ENCODE results near the gene ITSN1. TPM values are rescaled to one million over a fixed set of nuclear protein-coding genes. Genes with fewer than 3 reads are reported as not detected.

ITSN1 gene
- total RNA-seq, 4 donors from 2014 or later: 37.0 to 123 (median 61.1) TPM

DNA sequence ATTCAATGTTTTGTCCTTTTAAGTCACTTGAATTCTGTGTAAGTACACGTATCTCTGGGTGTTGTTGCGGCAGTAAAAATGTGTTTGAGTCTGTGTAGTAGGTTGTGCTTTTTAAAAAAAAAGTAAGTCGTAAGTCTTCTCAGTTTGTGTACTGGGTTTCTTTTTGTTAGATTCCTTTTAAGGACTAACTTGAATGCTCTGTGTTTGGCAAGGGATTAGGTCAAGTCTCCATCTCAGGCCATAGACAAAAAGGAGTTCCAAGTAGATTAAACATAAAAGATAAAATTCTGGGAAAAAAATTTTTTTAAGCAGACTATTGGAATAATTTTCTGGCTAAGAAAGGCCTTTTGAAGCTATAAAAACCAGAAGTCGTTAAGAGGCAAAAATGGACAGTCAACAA is 160.2 kb downstream of the ITSN1 start:
- TF ChIP-seq, protein P1, sequence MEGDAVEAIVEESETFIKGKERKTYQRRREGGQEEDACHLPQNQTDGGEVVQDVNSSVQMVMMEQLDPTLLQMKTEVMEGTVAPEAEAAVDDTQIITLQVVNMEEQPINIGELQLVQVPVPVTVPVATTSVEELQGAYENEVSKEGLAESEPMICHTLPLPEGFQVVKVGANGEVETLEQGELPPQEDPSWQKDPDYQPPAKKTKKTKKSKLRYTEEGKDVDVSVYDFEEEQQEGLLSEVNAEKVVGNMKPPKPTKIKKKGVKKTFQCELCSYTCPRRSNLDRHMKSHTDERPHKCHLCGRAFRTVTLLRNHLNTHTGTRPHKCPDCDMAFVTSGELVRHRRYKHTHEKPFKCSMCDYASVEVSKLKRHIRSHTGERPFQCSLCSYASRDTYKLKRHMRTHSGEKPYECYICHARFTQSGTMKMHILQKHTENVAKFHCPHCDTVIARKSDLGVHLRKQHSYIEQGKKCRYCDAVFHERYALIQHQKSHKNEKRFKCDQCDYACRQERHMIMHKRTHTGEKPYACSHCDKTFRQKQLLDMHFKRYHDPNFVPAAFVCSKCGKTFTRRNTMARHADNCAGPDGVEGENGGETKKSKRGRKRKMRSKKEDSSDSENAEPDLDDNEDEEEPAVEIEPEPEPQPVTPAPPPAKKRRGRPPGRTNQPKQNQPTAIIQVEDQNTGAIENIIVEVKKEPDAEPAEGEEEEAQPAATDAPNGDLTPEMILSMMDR (IDR thresholded peaks at IDR 0.05): no peak
- no peak for TF ChIP-seq POLR2AphosphoS5 (IDR thresholded peaks at IDR 0.05)
- no peak for TF ChIP-seq EP300 (IDR thresholded peaks at IDR 0.05; ENCODE audit: low read depth)
- no peak for TF ChIP-seq POLR2A (IDR thresholded peaks at IDR 0.05)
- H3K36me3 ChIP-seq: peaks cover 0 to 4% (median 1%) of the 10 kb centered on the region in 4 donors
- no peak for DNase-seq
- intact Hi-C loops (cut with DNase I; ENCODE audit: low total_unique reads) (no loop called here), in situ Hi-C loops (cut with MboI; ENCODE audit: low pct_ligation_motif_present in 1 of 4, low pct_unique_long_range_greater_than_20kb in 1 of 4, low sequenced_read_pairs in 3 of 4) (no loop called here)
- WGBS, 2 donors (ENCODE audit: low coverage in 1 of 2): 55 to 65% methylated on average over 4 of the region's 4 CpGs
- no peaks in the 10 kb centered on the region for H3K9me3 ChIP-seq
- H3K27ac ChIP-seq: peak overlapping the region in 3 of 4 donors; percentile 17 to 50 (median 31)
- H3K4me1 ChIP-seq: peaks cover 0 to 3% (median 2%) of the 10 kb centered on the region in 4 donors
- H3K4me3 ChIP-seq: no peak overlapping the region
- H3K27me3 ChIP-seq: no peaks in the 10 kb centered on the region

DNA sequence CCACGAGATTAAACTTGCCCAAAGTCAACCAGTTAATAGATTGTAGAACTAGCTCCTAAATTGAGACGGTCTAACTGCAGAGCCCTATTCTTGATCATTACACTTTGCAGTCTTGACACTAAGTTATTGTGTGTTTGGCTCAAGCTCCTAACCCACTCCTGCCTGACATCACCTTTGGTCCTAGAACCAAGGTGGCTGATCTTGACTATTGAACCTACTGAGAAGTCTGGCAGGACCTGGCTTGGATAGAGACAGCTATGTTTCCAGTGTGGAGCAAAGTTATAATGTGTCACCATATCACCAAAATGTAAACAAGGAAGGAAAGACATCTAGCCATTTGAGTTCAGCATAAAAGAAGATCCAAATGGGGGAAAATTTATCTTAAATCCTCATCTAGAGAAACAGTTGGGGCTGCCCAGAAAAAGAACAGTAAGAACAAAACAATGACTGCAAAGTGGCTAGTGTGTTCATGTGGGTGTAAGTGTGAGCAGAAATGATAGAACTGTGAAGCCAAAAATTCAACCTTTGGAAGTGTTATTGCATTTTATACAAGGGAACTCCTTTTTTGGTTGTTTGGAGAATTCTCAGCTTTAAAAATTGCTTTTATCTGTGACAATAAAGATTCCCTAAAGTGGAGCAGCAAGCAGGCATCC is 166.5 kb downstream of the ITSN1 start:
- Histone ChIP-seq H3K4me3 (no peak overlapping the region), H3K9me3 (no peaks in the 10 kb centered on the region), H3K36me3 (no peaks in the 10 kb centered on the region), H3K4me1 (peaks cover 0 to 19% (median 3%) of the 10 kb centered on the region in 4 donors), H3K27ac (no peak overlapping the region), H3K27me3 (no peaks in the 10 kb centered on the region)
- TF ChIP-seq POLR2AphosphoS5 (IDR thresholded peaks at IDR 0.05) (no peak), EP300 (IDR thresholded peaks at IDR 0.05; ENCODE audit: low read depth) (no peak), POLR2A (IDR thresholded peaks at IDR 0.05) (no peak)
- TF ChIP-seq, protein P1 (IDR thresholded peaks at IDR 0.05): no peak
- DNase-seq: no peak
- 62% methylated on average over 2 of the region's 2 CpGs; no CpG with 5 or more reads in 1 of the 2 donors for WGBS, 2 donors (ENCODE audit: low coverage in 1 of 2)
- intact Hi-C loops (cut with DNase I; ENCODE audit: low total_unique reads): no loop called here
- in situ Hi-C loops (cut with MboI; ENCODE audit: low pct_ligation_motif_present in 1 of 4, low pct_unique_long_range_greater_than_20kb in 1 of 4, low sequenced_read_pairs in 3 of 4): no loop called here

DNA sequence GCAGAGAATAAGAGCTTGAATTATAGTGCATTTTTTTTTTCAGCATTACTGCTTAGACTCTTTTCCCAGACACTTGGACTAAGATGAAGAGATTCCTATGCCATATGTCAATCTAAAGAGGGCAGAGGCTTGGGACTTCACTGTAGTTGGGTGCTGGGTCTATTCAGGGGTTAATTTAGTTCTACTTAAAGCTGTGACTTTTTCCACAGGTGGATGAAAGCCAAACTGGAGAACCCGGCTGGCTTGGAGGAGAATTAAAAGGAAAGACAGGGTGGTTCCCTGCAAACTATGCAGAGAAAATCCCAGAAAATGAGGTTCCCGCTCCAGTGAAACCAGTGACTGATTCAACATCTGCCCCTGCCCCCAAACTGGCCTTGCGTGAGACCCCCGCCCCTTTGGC is 168.5 kb downstream of the ITSN1 start:
- intact Hi-C loops (cut with DNase I; ENCODE audit: low total_unique reads) (no loop called here), in situ Hi-C loops (cut with MboI; ENCODE audit: low pct_ligation_motif_present in 1 of 4, low pct_unique_long_range_greater_than_20kb in 1 of 4, low sequenced_read_pairs in 3 of 4) (no loop called here)
- H3K36me3 ChIP-seq: peaks cover 0 to 10% (median 0%) of the 10 kb centered on the region in 4 donors
- no peak for DNase-seq
- 33 to 55% methylated on average over 2 to 4 of the region's 4 CpGs for WGBS, 2 donors (ENCODE audit: low coverage in 1 of 2)
- H3K4me3 ChIP-seq: no peak overlapping the region
- H3K27ac ChIP-seq: peak overlapping the region; percentile 38 to 53 (median 48)
- TF ChIP-seq POLR2A (IDR thresholded peaks at IDR 0.05) (no peak), POLR2AphosphoS5 (IDR thresholded peaks at IDR 0.05) (no peak), EP300 (IDR thresholded peaks at IDR 0.05; ENCODE audit: low read depth) (no peak)
- TF ChIP-seq, protein P1 (IDR thresholded peaks at IDR 0.05): no peak
- H3K4me1 ChIP-seq: peaks cover 0 to 19% (median 3%) of the 10 kb centered on the region in 4 donors
- no peaks in the 10 kb centered on the region for H3K9me3 ChIP-seq
- no peaks in the 10 kb centered on the region for H3K27me3 ChIP-seq

DNA sequence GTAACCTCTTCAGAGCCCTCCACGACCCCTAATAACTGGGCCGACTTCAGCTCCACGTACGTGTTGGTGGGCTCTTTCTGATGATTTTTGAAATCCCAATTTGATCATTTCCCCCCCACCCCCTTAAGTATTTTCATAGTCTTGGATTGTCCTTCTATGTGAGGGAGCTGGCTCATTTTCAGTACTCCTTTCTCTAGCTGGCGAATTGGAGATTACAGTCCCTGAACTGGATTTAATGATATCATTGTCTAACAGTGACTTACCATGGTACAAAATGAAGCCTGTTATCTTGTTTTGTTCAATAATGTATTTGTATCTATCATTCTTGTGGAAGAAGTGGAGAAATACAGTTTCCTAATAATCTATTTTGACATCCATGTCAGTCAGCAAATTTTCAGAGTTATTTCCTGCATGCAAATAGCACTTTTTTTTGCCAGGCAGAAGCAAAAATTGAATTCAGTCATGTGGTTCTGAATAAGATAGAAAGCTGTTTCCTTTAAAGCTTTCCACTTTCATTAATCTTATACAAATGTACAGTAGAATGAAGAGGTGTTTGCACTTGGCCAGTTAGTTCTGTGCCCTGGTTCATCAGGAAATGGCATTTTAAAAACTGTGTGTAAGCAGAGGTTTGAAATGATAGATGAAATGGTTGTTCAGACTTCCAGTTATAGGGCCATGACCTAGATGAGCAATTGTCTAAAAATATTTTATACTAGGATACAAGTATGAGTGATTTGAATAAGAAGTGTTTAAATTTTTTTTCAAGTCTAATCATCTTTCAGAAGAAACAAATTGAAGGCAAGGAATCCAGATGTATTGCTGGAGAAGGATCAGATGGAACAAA is 169.1 kb downstream of the ITSN1 start:
- Histone ChIP-seq H3K4me3 (no peak overlapping the region), H3K27ac (peak overlapping the region; percentile 39 to 53 (median 48)), H3K36me3 (peaks cover 0 to 10% (median 0%) of the 10 kb centered on the region in 4 donors), H3K4me1 (peaks cover 0 to 19% (median 3%) of the 10 kb centered on the region in 4 donors), H3K27me3 (no peaks in the 10 kb centered on the region), H3K9me3 (no peaks in the 10 kb centered on the region)
- in situ Hi-C loops (cut with MboI; ENCODE audit: low pct_ligation_motif_present in 1 of 4, low pct_unique_long_range_greater_than_20kb in 1 of 4, low sequenced_read_pairs in 3 of 4) (no loop called here), intact Hi-C loops (cut with DNase I; ENCODE audit: low total_unique reads) (no loop called here)
- DNase-seq: no peak
- TF ChIP-seq EP300 (IDR thresholded peaks at IDR 0.05; ENCODE audit: low read depth) (no peak), POLR2A (IDR thresholded peaks at IDR 0.05) (no peak), POLR2AphosphoS5 (IDR thresholded peaks at IDR 0.05) (no peak)
- TF ChIP-seq, protein P1 (IDR thresholded peaks at IDR 0.05): no peak
- WGBS, 2 donors (ENCODE audit: low coverage in 1 of 2): 74 to 100% methylated on average over 1 to 5 of the region's 5 CpGs
